RWPE2 (cell line): ENCODE results near the gene CACNA1D.

Experiments used
- ATAC-seq: fragments of 200-7000 bp; cut with Tn5 transposase; 3 replicates; pipeline ENCODE4 v1.9.1; 2021; ENCODE audit warnings: low read depth
- DNase-seq: peaks from one replicate; pipeline ENCODE4 v3.0.0-alpha.2; 2020; ENCODE audit warnings: low spot score
- H3K27ac ChIP-seq: fragments of 450-650 bp; 2 replicates; pipeline ENCODE4 v1.5.1; 2017; ENCODE audit warnings: mild to moderate bottlenecking; ENCODE audit not compliant: poor library complexity, severe bottlenecking
- H3K27me3 ChIP-seq: fragments of 250-450 bp; sonication (Bioruptor Pico); 2 replicates; pipeline ENCODE4 v1.5.1; 2021; ENCODE audit warnings: mild to moderate bottlenecking, moderate library complexity; ENCODE audit not compliant: insufficient read depth, poor library complexity, severe bottlenecking
- H3K36me3 ChIP-seq: fragments of 250-450 bp; sonication (Bioruptor Pico); 2 replicates; pipeline ENCODE4 v1.5.1; 2020; ENCODE audit warnings: low read depth, mild to moderate bottlenecking, moderate library complexity
- H3K4me1 ChIP-seq: fragments of 250-450 bp; sonication (Bioruptor Pico); 2 replicates; pipeline ENCODE4 v1.5.1; 2021; ENCODE audit warnings: mild to moderate bottlenecking, moderate library complexity; ENCODE audit not compliant: insufficient read depth, poor library complexity, severe bottlenecking
- H3K4me3 ChIP-seq: fragments of 250-450 bp; sonication (Bioruptor Pico); 2 replicates; pipeline ENCODE4 v1.5.1; 2021; ENCODE audit warnings: mild to moderate bottlenecking, moderate library complexity; ENCODE audit not compliant: severe bottlenecking
- H3K9me3 ChIP-seq: fragments of 250-450 bp; sonication (Bioruptor Pico); 2 replicates; pipeline ENCODE4 v1.5.1; 2021; ENCODE audit warnings: mild to moderate bottlenecking, moderate library complexity; ENCODE audit not compliant: severe bottlenecking
- TF ChIP-seq, protein P1 (sequence below): fragments of 450-650 bp; IDR thresholded peaks from one replicate; pipeline ENCODE4 v1.5.1; 2017; ENCODE audit warnings: mild to moderate bottlenecking, moderate library complexity; ENCODE audit not compliant: poor library complexity, severe bottlenecking

The CACNA1D gene

DNA sequence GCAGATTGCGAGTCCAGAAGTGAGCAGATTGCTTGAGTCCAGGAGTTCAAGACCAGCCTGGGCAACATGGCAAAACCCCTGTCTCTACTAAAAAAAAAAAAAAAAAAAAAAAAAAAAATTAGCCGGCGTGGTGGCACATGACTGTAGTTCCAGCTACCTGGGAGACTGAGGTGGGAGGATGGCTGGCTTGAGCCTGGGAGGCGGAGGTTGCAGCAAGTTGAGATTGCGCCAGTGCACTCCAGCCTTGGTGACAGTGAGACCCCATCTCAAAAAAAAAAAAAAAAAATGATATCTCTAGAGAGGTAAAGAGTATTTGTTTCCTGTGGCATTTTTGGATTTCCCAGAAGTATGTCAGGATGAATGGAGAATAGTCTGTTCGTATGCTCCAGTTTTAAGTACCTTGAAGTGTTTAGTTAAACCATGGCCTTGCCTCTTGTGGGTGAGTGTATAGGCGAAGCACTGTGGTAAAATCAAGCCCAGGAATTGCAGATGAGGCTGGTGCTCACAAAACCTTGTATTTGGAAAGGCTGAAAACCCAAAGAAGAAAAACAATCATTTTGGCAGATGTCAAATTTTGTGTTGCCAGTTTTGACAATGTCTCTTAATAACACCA, 5.9 kb downstream of the CACNA1D start:
- H3K27me3 ChIP-seq = peaks cover 28% of the 10 kb centered on the region
- no peak overlapping the region for H3K4me3 ChIP-seq
- H3K36me3 ChIP-seq = no peaks in the 10 kb centered on the region
- ATAC-seq (no peak), DNase-seq (no peak)
- H3K9me3 ChIP-seq = no peaks in the 10 kb centered on the region
- H3K4me1 ChIP-seq = no peaks in the 10 kb centered on the region
- TF ChIP-seq, protein P1, sequence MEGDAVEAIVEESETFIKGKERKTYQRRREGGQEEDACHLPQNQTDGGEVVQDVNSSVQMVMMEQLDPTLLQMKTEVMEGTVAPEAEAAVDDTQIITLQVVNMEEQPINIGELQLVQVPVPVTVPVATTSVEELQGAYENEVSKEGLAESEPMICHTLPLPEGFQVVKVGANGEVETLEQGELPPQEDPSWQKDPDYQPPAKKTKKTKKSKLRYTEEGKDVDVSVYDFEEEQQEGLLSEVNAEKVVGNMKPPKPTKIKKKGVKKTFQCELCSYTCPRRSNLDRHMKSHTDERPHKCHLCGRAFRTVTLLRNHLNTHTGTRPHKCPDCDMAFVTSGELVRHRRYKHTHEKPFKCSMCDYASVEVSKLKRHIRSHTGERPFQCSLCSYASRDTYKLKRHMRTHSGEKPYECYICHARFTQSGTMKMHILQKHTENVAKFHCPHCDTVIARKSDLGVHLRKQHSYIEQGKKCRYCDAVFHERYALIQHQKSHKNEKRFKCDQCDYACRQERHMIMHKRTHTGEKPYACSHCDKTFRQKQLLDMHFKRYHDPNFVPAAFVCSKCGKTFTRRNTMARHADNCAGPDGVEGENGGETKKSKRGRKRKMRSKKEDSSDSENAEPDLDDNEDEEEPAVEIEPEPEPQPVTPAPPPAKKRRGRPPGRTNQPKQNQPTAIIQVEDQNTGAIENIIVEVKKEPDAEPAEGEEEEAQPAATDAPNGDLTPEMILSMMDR = no peak
- no peak overlapping the region for H3K27ac ChIP-seq

DNA sequence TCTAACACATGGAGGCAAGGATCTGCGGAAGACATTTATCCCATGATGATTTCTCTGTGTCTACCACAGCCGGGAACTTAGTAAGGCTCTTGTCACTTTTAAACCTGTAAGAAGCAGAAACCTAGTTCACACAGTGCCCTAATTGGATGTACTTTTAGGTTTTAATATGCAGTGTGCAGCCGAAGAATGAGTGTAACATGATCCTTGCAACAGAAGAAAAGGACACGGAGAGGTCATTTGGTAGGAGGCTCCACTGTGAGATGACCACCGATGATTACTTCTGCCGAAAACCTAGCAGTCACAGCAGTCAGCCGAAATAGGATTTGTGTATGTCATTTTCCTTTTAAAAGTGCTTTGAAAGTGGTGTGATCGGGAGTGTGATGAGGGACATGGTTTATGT, 6.8 kb downstream of the CACNA1D start:
- Histone ChIP-seq H3K4me3 (no peak overlapping the region), H3K27me3 (peaks cover 19% of the 10 kb centered on the region), H3K27ac (no peak overlapping the region), H3K4me1 (no peaks in the 10 kb centered on the region), H3K36me3 (no peaks in the 10 kb centered on the region), H3K9me3 (no peaks in the 10 kb centered on the region)
- no peak for DNase-seq
- ATAC-seq = no peak
- TF ChIP-seq, protein P1 = no peak

DNA sequence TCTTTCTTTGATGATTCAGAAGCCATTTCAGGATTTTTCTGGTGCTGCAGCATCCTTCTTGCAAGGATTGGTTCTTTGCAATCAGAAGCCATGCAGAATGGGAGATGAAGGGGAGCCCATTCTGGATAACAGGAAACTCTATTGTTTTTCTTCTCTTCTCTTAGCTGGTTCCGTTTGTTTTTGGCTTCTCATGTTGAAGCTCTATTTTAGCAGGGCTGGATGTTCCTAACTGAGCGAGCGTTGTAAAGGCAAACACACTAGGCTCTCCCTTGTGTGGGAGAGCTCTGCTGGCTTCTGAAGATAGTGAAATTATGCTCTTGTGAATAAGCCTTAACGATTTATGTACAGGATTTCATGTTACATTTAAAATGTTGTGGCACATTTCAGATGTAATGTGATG, 8.3 kb downstream of the CACNA1D start:
- Histone ChIP-seq H3K27ac (no peak overlapping the region), H3K4me3 (no peak overlapping the region), H3K36me3 (no peaks in the 10 kb centered on the region), H3K27me3 (peaks cover 6% of the 10 kb centered on the region), H3K4me1 (no peaks in the 10 kb centered on the region), H3K9me3 (no peaks in the 10 kb centered on the region)
- no peak for ATAC-seq
- no peak for DNase-seq
- TF ChIP-seq, protein P1 = no peak

DNA sequence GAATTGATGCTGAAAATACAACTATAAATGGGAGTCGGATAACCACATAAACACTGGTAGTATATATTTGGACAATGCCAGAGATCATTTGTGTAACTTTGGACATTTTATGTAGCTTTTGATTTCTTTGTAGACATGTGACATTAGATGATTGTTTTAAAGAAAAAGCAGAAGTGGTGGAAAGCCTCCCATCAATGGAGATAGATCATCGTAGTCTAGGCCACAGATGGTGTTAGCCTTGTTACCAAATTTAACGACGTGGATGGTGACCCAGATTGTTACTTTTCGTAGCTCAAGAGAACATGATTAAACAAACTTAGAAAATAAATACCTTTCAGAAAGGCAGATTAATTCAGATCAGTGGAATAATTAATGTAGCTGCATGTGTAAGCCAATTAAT, 8.8 kb downstream of the CACNA1D start:
- no peaks in the 10 kb centered on the region for H3K9me3 ChIP-seq
- no peaks in the 10 kb centered on the region for H3K4me1 ChIP-seq
- peaks cover 6% of the 10 kb centered on the region for H3K27me3 ChIP-seq
- DNase-seq (no peak), ATAC-seq (no peak)
- H3K36me3 ChIP-seq = no peaks in the 10 kb centered on the region
- no peak overlapping the region for H3K27ac ChIP-seq
- TF ChIP-seq, protein P1 = no peak
- H3K4me3 ChIP-seq = no peak overlapping the region

- ATAC-seq (no peak), DNase-seq (no peak)
- Histone ChIP-seq H3K9me3 (no peaks in the 10 kb centered on the region), H3K36me3 (no peaks in the 10 kb centered on the region), H3K27me3 (peaks cover 21% of the 10 kb centered on the region), H3K4me3 (no peak overlapping the region), H3K4me1 (no peaks in the 10 kb centered on the region), H3K27ac (no peak overlapping the region)
- TF ChIP-seq, protein P1 = no peak
These were observed 11.8 kb downstream of the CACNA1D start for GRCh38 chr3:53506110-53506762.
